ENCODE measurements around the gene UBQLN4.
A peak's percentile ranks its signal among the peaks of the same experiment; 100 is the strongest.

Gene UBQLN4

GRCh38 chr1:156053768-156054499 lies at the start of gene UBQLN4:
TSS of gene UBQLN4 (minus strand) at chr1:156053798. CDS start at chr1:156053701, 97 bp downstream.
- no peak for FAIRE-seq
- DNase-seq (ENCODE audit: extremely low spot score, insufficient read length, low read depth): peak; percentile 80

GRCh38 chr1:156102633-156103511 lies 49.3 kb upstream of the UBQLN4 start:
- DNase-seq (ENCODE audit: extremely low spot score, insufficient read length, low read depth) (no peak), FAIRE-seq (no peak)

GRCh38 chr1:156101880-156102279 lies 48.3 kb upstream of the UBQLN4 start:
- DNase-seq (ENCODE audit: extremely low spot score, insufficient read length, low read depth) (no peak), FAIRE-seq (no peak)

GRCh38 chr1:156100205-156100995 lies 46.8 kb upstream of the UBQLN4 start:
- FAIRE-seq (peak; percentile 31), DNase-seq (ENCODE audit: extremely low spot score, insufficient read length, low read depth) (no peak)

GRCh38 chr1:156099282-156099681 lies 45.7 kb upstream of the UBQLN4 start:
- DNase-seq (ENCODE audit: extremely low spot score, insufficient read length, low read depth): no peak
- FAIRE-seq: no peak

- DNase-seq (ENCODE audit: extremely low spot score, insufficient read length, low read depth) (no peak), FAIRE-seq (no peak)
Measured at GRCh38 chr1:156098784-156099183, 45.2 kb upstream of the UBQLN4 start.

GRCh38 chr1:156097499-156098178 lies 44.0 kb upstream of the UBQLN4 start:
- peak; percentile 71 for FAIRE-seq

GRCh38 chr1:156096640-156097391 lies 43.2 kb upstream of the UBQLN4 start:
- peak; percentile 92 for FAIRE-seq
- peak; percentile 77 for DNase-seq (ENCODE audit: extremely low spot score, insufficient read length, low read depth)

More at GRCh38 chr1:156097499-156098178, 44.0 kb upstream of the UBQLN4 start:
- no peak for DNase-seq (ENCODE audit: extremely low spot score, insufficient read length, low read depth)

GRCh38 chr1:156095906-156096508 lies 42.4 kb upstream of the UBQLN4 start:
- peak; percentile 48 for FAIRE-seq
- no peak for DNase-seq (ENCODE audit: extremely low spot score, insufficient read length, low read depth)

- FAIRE-seq: no peak
- DNase-seq (ENCODE audit: extremely low spot score, insufficient read length, low read depth): no peak
Measured at GRCh38 chr1:156091610-156092009, 38.0 kb upstream of the UBQLN4 start.

GRCh38 chr1:156090840-156091188 lies 37.2 kb upstream of the UBQLN4 start:
- DNase-seq (ENCODE audit: extremely low spot score, insufficient read length, low read depth) (peak; percentile 61), FAIRE-seq (peak; percentile 87)

- no peak for FAIRE-seq
Measured at GRCh38 chr1:156090138-156090839, 36.7 kb upstream of the UBQLN4 start.

GRCh38 chr1:156089704-156090103 lies 36.1 kb upstream of the UBQLN4 start:
- FAIRE-seq: no peak
- no peak for DNase-seq (ENCODE audit: extremely low spot score, insufficient read length, low read depth)

More at GRCh38 chr1:156090138-156090839, 36.7 kb upstream of the UBQLN4 start:
- DNase-seq (ENCODE audit: extremely low spot score, insufficient read length, low read depth): no peak

GRCh38 chr1:156086256-156086662 lies 32.7 kb upstream of the UBQLN4 start:
- DNase-seq (ENCODE audit: extremely low spot score, insufficient read length, low read depth): no peak
- no peak for FAIRE-seq

- DNase-seq (ENCODE audit: extremely low spot score, insufficient read length, low read depth) (no peak), FAIRE-seq (no peak)
Measured at GRCh38 chr1:156083800-156084790, 30.5 kb upstream of the UBQLN4 start.

GRCh38 chr1:156082309-156083091 lies 28.9 kb upstream of the UBQLN4 start, which contains the start of gene MEX3A:
TSS of gene MEX3A (minus strand) at chr1:156082465. CDS start at chr1:156081998, 467 bp downstream.
- DNase-seq (ENCODE audit: extremely low spot score, insufficient read length, low read depth): no peak
- FAIRE-seq: peak; percentile 73
